ENCODE measurements around the gene ZNF664.

Gene ZNF664

GRCh38 chr12:123935956-123936355 is 37.1 kb upstream of the ZNF664 start:
- TF ChIP-seq, protein P1, sequence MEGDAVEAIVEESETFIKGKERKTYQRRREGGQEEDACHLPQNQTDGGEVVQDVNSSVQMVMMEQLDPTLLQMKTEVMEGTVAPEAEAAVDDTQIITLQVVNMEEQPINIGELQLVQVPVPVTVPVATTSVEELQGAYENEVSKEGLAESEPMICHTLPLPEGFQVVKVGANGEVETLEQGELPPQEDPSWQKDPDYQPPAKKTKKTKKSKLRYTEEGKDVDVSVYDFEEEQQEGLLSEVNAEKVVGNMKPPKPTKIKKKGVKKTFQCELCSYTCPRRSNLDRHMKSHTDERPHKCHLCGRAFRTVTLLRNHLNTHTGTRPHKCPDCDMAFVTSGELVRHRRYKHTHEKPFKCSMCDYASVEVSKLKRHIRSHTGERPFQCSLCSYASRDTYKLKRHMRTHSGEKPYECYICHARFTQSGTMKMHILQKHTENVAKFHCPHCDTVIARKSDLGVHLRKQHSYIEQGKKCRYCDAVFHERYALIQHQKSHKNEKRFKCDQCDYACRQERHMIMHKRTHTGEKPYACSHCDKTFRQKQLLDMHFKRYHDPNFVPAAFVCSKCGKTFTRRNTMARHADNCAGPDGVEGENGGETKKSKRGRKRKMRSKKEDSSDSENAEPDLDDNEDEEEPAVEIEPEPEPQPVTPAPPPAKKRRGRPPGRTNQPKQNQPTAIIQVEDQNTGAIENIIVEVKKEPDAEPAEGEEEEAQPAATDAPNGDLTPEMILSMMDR (IDR thresholded peaks at IDR 0.05; ENCODE audit: insufficient read depth, low read length, poor library complexity, severe bottlenecking), result no peak
- Histone ChIP-seq H3K36me3 (ENCODE audit: control insufficient read depth, insufficient read depth, low read length) (no peaks in the 10 kb centered on the region; the same call in 1 of the 2 replicates), H3K27me3 (replicated peaks; ENCODE audit: control insufficient read depth, insufficient read depth, low read length) (no peaks in the 10 kb centered on the region), H3K4me3 (replicated peaks; ENCODE audit: low read depth, low read length) (no peak overlapping the region)
- DNase-seq (ENCODE audit: extremely low read depth, insufficient read length), result no peak

DNA sequence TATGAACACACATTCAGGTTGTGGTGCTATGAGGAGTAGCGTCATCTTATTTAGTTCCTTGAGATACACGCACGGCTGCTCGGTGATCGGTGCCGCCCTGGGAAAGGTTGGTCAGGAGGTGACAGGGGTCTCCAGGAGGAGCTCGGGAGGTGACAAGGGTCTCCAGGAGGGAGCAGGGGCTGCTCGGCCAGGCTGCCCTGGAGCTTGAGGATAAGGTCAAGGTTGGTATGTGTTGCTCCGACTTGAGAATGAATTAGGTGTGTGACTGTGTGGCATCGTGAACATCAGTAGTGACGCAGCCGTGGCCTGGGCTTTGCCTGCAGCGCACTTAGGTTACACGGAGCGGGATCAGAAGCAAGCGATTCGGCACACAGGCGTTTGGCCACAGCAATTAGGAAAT is 36.5 kb upstream of the ZNF664 start:
- TF ChIP-seq, protein P1 (IDR thresholded peaks at IDR 0.05; ENCODE audit: insufficient read depth, low read length, poor library complexity, severe bottlenecking), result no peak
- Histone ChIP-seq H3K36me3 (ENCODE audit: control insufficient read depth, insufficient read depth, low read length) (no peaks in the 10 kb centered on the region; the same call in 1 of the 2 replicates), H3K4me3 (replicated peaks; ENCODE audit: low read depth, low read length) (no peak overlapping the region), H3K27me3 (replicated peaks; ENCODE audit: control insufficient read depth, insufficient read depth, low read length) (no peaks in the 10 kb centered on the region)
- DNase-seq (ENCODE audit: extremely low read depth, insufficient read length), result no peak

- H3K27me3 ChIP-seq (replicated peaks; ENCODE audit: control insufficient read depth, insufficient read depth, low read length), result no peaks in the 10 kb centered on the region
- no peak overlapping the region for H3K4me3 ChIP-seq (replicated peaks; ENCODE audit: low read depth, low read length)
- TF ChIP-seq, protein P1 (IDR thresholded peaks at IDR 0.05; ENCODE audit: insufficient read depth, low read length, poor library complexity, severe bottlenecking), result no peak
- no peaks in the 10 kb centered on the region; the same call in 1 of the 2 replicates for H3K36me3 ChIP-seq (ENCODE audit: control insufficient read depth, insufficient read depth, low read length)
- DNase-seq (ENCODE audit: extremely low read depth, insufficient read length), result no peak
These were observed 35.9 kb upstream of the ZNF664 start for GRCh38 chr12:123936956-123937706.

DNA sequence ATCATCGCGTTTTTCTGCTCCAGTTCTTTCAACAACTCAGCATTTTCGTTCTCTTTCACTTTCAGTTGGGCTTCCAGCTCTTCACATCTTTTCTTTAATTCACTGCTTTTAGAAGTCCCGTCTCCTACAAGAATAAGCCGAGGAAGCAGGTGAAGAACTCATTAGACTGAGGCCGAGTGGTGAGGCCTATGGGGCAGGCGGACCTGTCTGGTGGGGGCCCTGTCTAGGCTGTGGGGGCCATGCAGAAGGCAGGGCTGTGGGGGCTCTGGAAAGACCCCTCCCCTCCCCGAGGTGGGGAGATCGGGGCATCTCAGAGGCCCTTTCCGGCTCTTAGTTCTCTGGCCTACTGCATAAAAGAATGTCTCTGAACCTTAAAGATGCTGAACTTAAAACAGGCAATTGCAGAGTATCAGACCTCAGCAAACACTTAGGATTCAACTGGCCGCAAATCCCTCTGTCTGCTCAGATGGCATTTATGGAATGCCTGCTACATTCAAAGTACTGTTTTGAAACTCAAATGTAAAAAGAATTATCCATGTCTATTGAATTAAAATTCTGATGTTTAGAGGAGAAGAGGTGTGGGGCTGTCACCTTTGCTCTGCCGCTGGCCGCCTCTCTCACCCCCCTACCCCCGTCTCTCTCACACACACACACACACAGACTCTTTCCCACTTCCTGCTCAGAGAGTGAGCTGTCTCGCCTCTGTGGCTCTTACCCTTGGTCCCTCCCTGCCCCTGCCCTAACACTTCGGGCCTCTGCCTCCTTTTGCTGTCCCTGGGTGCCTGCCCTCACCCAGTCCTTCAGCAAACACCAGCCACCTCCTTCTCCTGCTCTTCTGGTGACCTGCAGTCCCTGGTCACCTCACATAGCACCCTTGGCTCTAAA is 35.1 kb upstream of the ZNF664 start:
- Histone ChIP-seq H3K4me3 (replicated peaks; ENCODE audit: low read depth, low read length) (no peak overlapping the region), H3K27me3 (replicated peaks; ENCODE audit: control insufficient read depth, insufficient read depth, low read length) (no peaks in the 10 kb centered on the region), H3K36me3 (ENCODE audit: control insufficient read depth, insufficient read depth, low read length) (no peaks in the 10 kb centered on the region; the same call in 1 of the 2 replicates)
- TF ChIP-seq, protein P1 (IDR thresholded peaks at IDR 0.05; ENCODE audit: insufficient read depth, low read length, poor library complexity, severe bottlenecking), result no peak
- DNase-seq (ENCODE audit: extremely low read depth, insufficient read length), result no peak

DNA sequence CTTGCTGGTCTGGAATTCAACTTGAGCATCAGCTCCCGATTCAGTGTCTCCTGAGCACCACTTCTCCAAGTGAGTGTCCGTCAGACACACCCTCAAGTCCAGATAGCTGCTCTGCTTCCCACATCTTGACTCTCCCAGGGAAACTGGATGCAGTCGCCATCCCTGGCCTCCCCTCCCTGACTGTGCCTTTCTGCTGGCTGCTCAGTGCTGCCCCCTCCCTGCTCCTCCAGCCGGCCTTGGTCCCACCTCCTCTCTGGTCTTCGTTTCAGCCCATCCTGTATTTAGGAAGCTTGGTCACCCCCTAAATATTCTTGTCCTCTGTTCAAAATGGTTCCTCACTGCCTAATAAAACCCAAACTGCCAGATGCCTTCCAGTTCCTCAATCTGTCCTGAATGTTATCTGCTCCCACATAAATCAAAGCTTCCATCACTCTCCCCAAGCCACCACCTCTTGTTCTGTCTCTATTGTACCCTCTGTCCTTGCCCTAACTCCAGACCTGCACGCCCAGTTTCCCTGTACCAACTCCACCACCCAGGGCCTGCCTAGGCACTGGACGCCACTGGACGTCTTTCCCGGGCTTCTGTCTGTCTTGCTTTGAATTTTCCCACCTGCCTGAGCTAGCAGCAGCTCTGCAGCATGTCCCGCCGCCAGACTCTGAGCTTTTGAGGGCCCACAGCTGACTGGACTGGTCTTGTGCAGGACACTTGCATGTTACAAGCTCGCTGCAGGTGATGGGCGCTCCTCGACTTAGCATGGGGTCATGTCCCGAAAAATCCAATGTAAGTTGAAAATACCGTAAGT is 34.1 kb upstream of the ZNF664 start:
- Histone ChIP-seq H3K36me3 (ENCODE audit: control insufficient read depth, insufficient read depth, low read length) (no peaks in the 10 kb centered on the region; the same call in 1 of the 2 replicates), H3K27me3 (replicated peaks; ENCODE audit: control insufficient read depth, insufficient read depth, low read length) (no peaks in the 10 kb centered on the region), H3K4me3 (replicated peaks; ENCODE audit: low read depth, low read length) (no peak overlapping the region)
- no peak for DNase-seq (ENCODE audit: extremely low read depth, insufficient read length)
- TF ChIP-seq, protein P1 (IDR thresholded peaks at IDR 0.05; ENCODE audit: insufficient read depth, low read length, poor library complexity, severe bottlenecking), result peak; percentile 41

Data from GM06990 (cell line).